PC-9 (cell line): ENCODE data around the gene MVB12B. TPM values are rescaled to one million over a fixed set of nuclear protein-coding genes. Genes with fewer than 3 reads are reported as not detected.

Experiments used
- BruUV-seq: library from RNA; stranded (reverse); fragments of 400-500 nt; replicated peaks from 2 replicates; lab custom pipeline; 2021; lab: Mats Ljungman, UMichigan
- CTCF ChIA-PET: fragments of 300-600 bp; sonication (Branson Sonifier 250); formaldehyde crosslinking; loops from one replicate; lab custom pipeline; 2022; ENCODE audit warnings: antibody characterized with exemption; lab: Charles Lee
- POLR2A ChIA-PET: fragments of 300-600 bp; sonication (Branson Sonifier 250); formaldehyde crosslinking; loops from one replicate; lab custom pipeline; 2022; ENCODE audit warnings: antibody characterized with exemption; ENCODE audit not compliant: unreplicated experiment; lab: Charles Lee
- DNase-seq, 2 experiments: peaks; one replicate each; pipeline versions ENCODE4 v3.0.0 to v3.0.0-alpha.2; 2015 to 2022; ENCODE audit warnings: mixed read lengths in 1 of 2
- H2AFZ ChIP-seq: fragments of 200-600 bp; sonication (generic); 2 replicates; pipeline ENCODE4 v1.8.1; 2017; ENCODE audit warnings: antibody characterized with exemption
- H3F3A ChIP-seq: fragments of 200-600 bp; sonication (generic); 2 replicates; pipeline ENCODE4 v1.8.1; 2017; ENCODE audit warnings: antibody characterized with exemption, mild to moderate bottlenecking, low read depth; ENCODE audit not compliant: insufficient read depth
- H3K27ac ChIP-seq: fragments of 200-600 bp; sonication (generic); 2 replicates; pipeline ENCODE4 v1.6.1; 2016; ENCODE audit warnings: mixed run types
- H3K27me3 ChIP-seq: fragments of 200-600 bp; sonication (generic); 2 replicates; pipeline ENCODE4 v1.6.1; 2016; ENCODE audit warnings: low read depth, mixed run types; ENCODE audit not compliant: insufficient read depth
- H3K36me3 ChIP-seq: fragments of 200-600 bp; sonication (generic); 2 replicates; pipeline ENCODE4 v1.6.1; 2016; ENCODE audit warnings: low read depth, mixed run types
- H3K4me1 ChIP-seq: fragments of 200-600 bp; sonication (generic); replicated peaks from 2 replicates; pipeline ENCODE4 v1.6.1; 2016; ENCODE audit warnings: mixed run types; ENCODE audit not compliant: insufficient read depth
- H3K4me2 ChIP-seq: fragments of 200-600 bp; sonication (generic); 2 replicates; pipeline ENCODE4 v1.6.1; 2017; ENCODE audit warnings: mixed run types
- H3K4me3 ChIP-seq: fragments of 200-600 bp; sonication (generic); 2 replicates; pipeline ENCODE4 v1.6.1; 2016; ENCODE audit warnings: mixed run types
- H3K79me2 ChIP-seq: fragments of 200-600 bp; sonication (generic); 2 replicates; pipeline ENCODE4 v1.6.1; 2017; ENCODE audit warnings: low read depth, mixed run types
- H3K9me2 ChIP-seq: fragments of 200-600 bp; sonication (generic); 2 replicates; pipeline ENCODE4 v1.8.1; 2017; ENCODE audit warnings: mild to moderate bottlenecking; ENCODE audit not compliant: insufficient read depth
- H3K9me3 ChIP-seq: fragments of 200-600 bp; sonication (generic); 2 replicates; pipeline ENCODE4 v1.8.1; 2016; ENCODE audit warnings: low read depth; ENCODE audit not compliant: insufficient read depth
- H4K20me1 ChIP-seq: fragments of 200-600 bp; sonication (generic); 2 replicates; pipeline ENCODE4 v1.8.1; 2017; ENCODE audit not compliant: insufficient read depth
- EZH2 ChIP-seq: fragments of 200-600 bp; sonication (generic); IDR thresholded peaks from 2 replicates; pipeline ENCODE4 v1.8.0; 2017; ENCODE audit warnings: antibody characterized with exemption, low read depth
- intact Hi-C: fragments of 100-400 bp; cut with micrococcal nuclease; formaldehyde crosslinking; loops from one replicate; pipeline ENCODE4 v1.10.0; 2022; ENCODE audit not compliant: unreplicated experiment
- total RNA-seq: library from RNA; stranded (reverse); gene quantifications from 2 replicates; pipeline ENCODE4 v1.2.3, GENCODE V29; 2021
- TF ChIP-seq, protein P1 (sequence below): fragments of 200-600 bp; sonication (generic); conservative IDR thresholded peaks from 2 replicates; pipeline ENCODE4 v1.6.1; 2017; ENCODE audit warnings: mixed run types, antibody characterized with exemption, mild to moderate bottlenecking, moderate library complexity

MVB12B gene
- total RNA-seq, 1 experiment from 2014 or later, result 8.8 TPM

- Histone ChIP-seq H3K27ac (no peak overlapping the region), H3K4me1 (no peaks in the 10 kb centered on the region), H3K4me3 (no peak overlapping the region), H3K27me3 (no peaks in the 10 kb centered on the region), H3K4me2 (no peak overlapping the region), H3K9me2 (no peaks in the 10 kb centered on the region), H4K20me1 (no peaks in the 10 kb centered on the region), H3K36me3 (no peaks in the 10 kb centered on the region), H2AFZ (no peak overlapping the region), H3K79me2 (no peaks in the 10 kb centered on the region), H3F3A (no peaks in the 10 kb centered on the region), H3K9me3 (no peaks in the 10 kb centered on the region)
- intact Hi-C loops, result no loop called here
- no peak for TF ChIP-seq EZH2
- TF ChIP-seq, protein P1, sequence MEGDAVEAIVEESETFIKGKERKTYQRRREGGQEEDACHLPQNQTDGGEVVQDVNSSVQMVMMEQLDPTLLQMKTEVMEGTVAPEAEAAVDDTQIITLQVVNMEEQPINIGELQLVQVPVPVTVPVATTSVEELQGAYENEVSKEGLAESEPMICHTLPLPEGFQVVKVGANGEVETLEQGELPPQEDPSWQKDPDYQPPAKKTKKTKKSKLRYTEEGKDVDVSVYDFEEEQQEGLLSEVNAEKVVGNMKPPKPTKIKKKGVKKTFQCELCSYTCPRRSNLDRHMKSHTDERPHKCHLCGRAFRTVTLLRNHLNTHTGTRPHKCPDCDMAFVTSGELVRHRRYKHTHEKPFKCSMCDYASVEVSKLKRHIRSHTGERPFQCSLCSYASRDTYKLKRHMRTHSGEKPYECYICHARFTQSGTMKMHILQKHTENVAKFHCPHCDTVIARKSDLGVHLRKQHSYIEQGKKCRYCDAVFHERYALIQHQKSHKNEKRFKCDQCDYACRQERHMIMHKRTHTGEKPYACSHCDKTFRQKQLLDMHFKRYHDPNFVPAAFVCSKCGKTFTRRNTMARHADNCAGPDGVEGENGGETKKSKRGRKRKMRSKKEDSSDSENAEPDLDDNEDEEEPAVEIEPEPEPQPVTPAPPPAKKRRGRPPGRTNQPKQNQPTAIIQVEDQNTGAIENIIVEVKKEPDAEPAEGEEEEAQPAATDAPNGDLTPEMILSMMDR, result no peak
- BruUV-seq, result no TSS peak
- ChIA-PET POLR2A (no interaction called here), CTCF (no interaction called here)
- DNase-seq, result no peak
Observed at GRCh38 chr9:126454795-126455194, 128.2 kb downstream of the MVB12B start.

GRCh38 chr9:126456441-126457174, 130.0 kb downstream of the MVB12B start:
- POLR2A ChIA-PET, result no interaction called here
- H3K36me3 ChIP-seq, result no peaks in the 10 kb centered on the region
- H3K79me2 ChIP-seq, result no peaks in the 10 kb centered on the region
- no peak overlapping the region for H2AFZ ChIP-seq
- BruUV-seq, result no TSS peak
- no peaks in the 10 kb centered on the region for H3F3A ChIP-seq
- no peaks in the 10 kb centered on the region for H4K20me1 ChIP-seq
- H3K27ac ChIP-seq, result no peak overlapping the region
- intact Hi-C loops, result no loop called here
- H3K4me3 ChIP-seq, result no peak overlapping the region
- no peaks in the 10 kb centered on the region for H3K9me3 ChIP-seq
- DNase-seq, result no peak
- no peak overlapping the region for H3K4me2 ChIP-seq
- no peaks in the 10 kb centered on the region for H3K4me1 ChIP-seq
- CTCF ChIA-PET, result no interaction called here
- H3K9me2 ChIP-seq, result no peaks in the 10 kb centered on the region
- no peak for TF ChIP-seq EZH2
- TF ChIP-seq, protein P1, result no peak
- H3K27me3 ChIP-seq, result no peaks in the 10 kb centered on the region

DNA sequence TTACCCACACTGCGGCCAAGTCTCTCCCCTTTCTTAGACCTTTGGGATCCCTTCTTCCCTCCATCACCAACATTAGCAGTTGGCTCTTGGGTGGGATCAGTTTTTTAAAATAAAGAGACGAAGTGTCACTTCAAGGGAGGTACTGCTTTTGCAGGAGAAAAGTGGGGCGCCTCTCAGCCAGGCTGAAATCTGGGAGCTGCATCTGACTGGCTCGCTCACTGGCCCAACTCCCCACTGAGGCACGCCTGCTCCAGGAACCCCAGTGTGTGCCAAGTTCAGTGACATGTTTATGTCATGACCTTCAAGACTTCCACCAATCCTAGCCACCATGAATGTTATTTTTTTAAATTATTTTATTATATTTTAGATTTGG, 130.5 kb downstream of the MVB12B start:
- no peaks in the 10 kb centered on the region for H3K9me2 ChIP-seq
- intact Hi-C loops, result no loop called here
- no peak overlapping the region for H3K4me2 ChIP-seq
- no peaks in the 10 kb centered on the region for H3K9me3 ChIP-seq
- no peaks in the 10 kb centered on the region for H3K36me3 ChIP-seq
- no peaks in the 10 kb centered on the region for H3F3A ChIP-seq
- H3K4me3 ChIP-seq, result no peak overlapping the region
- H4K20me1 ChIP-seq, result no peaks in the 10 kb centered on the region
- ChIA-PET POLR2A (no interaction called here), CTCF (no interaction called here)
- H3K27me3 ChIP-seq, result no peaks in the 10 kb centered on the region
- H2AFZ ChIP-seq, result no peak overlapping the region
- H3K27ac ChIP-seq, result no peak overlapping the region
- H3K4me1 ChIP-seq, result no peaks in the 10 kb centered on the region
- DNase-seq, result no peak
- H3K79me2 ChIP-seq, result no peaks in the 10 kb centered on the region
- TF ChIP-seq, protein P1, result no peak
- TF ChIP-seq EZH2, result no peak
- BruUV-seq, result no TSS peak
